NOMO-1 treated with DMSO at 0.1 percent for 48 hours (cell line): ENCODE results near the gene EHHADH.

Source experiments
- DNase-seq: peaks from one replicate; lab custom pipeline; 2025; ENCODE audit not compliant: unreplicated experiment; lab: John Stamatoyannopoulos, UW

Gene EHHADH

DNA sequence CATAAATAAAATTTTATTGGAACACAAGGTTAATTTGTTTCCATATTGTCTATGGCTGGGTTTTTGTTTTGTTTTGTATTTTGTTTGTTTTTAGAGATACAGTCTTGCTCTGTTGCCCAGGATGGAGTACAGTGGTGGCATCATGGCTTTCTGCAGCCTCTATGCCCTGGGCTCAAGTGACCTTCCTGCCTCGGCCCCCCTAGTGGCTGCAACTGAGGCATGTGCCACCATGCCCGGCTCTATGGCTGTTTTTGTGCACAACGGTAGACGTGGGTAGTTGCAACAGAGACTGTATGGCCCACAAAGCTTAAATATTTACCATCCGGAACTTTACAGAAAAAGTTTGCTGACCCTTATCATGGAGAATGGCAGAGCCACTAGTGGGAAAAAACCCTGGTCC, 54.2 kb downstream of the EHHADH start:
- no peak for DNase-seq

DNA sequence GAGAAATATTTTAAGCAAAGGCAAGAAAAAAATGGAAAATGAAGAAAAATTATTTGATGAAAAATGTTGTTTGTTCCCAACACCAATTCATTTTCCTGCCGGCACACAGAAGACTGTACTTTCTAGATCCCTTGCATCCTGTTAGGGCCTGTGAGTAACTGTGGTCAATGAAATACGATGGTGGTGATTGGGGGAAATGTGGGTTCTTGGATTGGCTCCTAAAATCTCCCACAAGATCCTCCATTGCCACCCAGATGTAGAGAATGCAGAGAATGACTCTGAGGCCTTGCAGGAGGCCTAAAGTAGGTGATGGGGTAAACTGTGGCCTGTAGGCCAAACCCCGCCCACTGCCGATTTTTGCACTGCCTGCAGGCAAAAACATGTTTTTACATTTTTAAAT, 54.6 kb downstream of the EHHADH start:
- DNase-seq, result no peak

DNA sequence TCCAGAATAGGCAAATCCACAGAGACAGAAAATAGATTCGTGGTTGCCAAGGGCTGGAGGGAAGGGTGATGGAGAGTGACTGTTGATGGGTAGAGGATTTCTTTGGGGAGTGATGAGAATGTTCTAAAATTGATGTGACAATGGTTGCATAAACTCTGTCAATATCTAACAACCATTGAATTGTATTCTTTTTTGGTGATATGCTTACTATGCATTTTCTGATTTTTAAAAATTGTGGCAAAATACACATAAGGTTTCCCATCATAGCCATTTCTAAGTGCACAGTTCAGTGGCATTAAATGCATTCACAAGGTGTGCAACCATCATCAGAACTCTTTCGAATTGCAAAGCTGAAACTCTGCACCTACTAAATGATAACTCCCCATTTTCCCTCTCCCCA, 56.8 kb downstream of the EHHADH start:
- DNase-seq, result no peak

DNA sequence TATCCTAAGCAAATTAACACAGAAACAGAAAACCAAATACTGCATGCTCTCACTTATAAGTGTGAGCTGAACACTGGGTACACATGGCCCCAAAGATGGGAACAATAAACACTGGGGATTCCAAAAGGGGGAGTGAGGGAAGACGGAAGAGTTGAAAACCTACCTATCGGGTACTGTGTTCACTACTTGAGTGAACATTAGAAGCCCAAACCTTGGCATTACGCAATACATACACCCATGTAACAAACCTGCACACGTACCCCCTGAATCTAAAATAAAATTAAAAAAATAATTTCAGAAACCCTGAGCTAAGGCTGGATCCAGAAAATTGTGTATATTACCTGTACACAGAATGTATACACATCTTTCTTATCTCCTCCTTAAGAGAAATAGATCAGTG, 58.2 kb downstream of the EHHADH start:
- no peak for DNase-seq

DNA sequence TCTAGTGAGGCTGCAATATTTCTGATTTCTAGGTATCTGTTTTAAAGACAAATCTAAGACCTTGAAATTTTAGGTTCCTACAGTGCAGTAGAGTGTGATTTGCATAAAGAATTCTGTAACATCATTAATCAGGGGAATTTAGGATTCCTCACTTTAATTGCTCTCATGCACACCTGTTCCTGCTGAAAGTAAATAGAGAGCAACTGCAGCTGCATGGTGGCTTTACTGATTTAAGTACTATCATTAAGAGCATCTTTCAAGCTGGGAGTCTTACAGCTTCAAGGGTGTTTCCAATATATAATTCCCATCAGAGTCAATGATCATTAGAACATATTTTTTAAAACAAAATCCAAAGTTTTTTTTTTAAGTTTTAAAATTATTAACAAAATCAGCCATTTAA, 65.0 kb downstream of the EHHADH start:
- no peak for DNase-seq

DNA sequence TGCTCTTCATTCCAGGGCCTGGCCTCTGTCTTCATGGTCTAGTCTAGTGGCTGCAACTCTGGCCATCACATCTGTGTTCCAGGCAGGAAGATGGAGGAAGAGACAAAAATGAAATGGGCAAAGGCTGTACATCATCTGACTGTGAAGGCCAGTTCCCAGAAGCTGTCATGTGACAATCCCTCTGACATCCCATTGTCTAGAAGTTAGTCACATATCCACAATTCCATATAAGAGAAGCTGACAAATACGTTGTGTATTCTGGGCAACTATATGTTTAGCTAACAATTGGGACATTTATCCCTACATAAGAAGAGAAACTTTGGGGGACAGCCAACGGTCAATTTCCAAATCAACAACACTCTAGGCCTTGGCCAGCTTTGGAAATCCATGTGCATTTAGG, 66.5 kb downstream of the EHHADH start:
- no peak for DNase-seq

DNA sequence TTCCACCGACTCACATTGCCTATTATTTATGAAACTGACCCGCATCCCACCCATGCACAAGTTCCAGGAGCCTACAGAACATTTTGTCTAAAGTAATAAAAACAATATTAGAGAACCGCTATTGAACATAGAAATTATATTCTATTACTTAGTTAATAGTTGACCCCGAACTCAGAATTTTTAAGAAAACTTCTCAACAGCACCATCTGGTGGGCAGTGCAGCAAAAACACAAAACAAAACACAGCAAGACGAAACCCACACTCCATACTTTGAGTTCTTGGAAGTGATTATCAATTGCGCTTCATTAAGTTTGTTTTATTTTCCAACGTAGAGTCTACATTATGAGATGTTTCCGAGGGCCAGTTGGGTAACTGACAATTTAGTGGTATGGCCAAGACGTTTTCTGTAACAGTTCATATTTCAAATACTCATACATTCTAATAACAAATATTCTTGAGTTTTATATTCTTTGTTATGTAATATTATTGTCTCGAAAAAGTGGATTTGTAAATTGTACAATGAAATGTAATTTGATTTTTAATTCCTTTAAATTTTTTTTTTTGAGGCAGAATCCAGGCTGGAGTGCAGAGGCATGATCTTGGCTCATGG, 77.0 kb downstream of the EHHADH start:
- peak; percentile 48 for DNase-seq

DNA sequence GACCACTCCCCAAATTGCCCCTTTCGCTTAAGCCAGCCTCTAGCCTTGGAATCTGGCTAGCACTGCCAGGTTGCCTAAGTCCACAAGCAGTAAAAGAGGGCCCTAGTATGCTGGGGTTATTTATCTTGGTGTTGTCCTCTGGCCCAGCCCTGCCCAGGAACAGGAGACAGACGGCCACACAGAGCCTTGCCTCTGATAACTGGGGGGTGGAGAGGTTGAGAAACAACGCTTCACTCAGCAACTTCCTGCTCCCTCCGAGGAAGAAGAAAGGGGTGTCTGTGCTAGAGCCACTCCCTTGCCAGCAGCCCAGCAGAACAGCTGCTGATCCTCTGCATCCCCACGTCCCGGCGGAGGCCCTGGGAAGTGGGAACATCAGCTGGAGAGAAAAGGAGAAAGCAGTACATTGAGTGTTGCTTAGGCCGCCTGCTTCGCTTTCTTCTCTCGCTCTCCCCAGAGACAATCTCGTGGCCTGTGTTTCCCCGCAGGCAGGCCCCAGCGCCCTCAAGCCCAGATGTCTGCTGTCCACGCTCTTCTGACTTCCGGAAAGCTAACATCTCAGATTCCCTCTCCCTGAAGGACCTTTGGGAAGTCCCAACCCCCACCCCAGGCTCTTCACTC, 78.4 kb downstream of the EHHADH start:
- peak; percentile 94 for DNase-seq

DNA sequence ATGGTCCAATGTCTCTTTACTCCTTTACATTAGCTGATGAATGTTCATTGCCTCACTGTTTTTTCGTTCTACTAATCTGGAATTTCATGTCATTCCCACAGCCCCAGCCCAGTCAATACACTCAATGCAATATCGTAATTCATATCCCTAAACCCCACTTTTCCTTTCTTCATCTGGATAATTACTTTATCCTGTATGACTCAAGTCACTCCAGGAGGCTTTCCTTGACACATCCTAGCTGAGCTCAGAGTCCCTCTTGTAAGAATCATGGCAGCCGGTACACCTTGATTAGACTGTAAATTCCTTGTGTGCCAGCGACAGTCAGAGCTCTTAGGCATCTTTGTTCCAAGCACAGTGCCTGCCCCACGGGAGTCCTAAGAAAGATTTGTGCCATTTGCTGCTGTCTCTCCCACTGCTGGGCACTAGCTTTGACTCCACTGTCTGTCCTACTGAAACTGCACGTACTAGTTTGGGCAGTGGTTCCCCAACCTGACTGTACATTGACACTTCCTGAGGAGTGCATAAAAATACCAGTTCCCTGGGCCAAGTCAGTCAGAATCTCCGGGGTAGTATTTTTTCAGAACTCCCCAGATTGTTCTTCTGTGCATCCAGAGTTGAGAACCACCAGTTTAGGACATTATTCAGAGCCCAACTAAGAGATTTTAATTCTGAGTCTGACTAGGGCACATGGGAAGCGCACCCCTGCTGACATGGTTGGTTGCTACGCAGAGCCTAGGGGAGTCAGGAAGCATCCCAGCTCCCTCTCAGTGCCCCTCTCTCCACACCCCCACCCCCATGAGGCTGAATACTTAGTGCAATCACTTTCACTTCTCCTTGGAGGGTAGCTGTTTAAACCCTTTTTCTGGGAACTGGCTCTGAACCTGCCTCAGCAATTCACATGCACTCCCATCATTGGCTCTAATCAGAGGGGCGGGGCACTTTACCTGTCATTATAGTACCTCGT, 81.5 kb downstream of the EHHADH start:
- peak; percentile 48 for DNase-seq

DNA sequence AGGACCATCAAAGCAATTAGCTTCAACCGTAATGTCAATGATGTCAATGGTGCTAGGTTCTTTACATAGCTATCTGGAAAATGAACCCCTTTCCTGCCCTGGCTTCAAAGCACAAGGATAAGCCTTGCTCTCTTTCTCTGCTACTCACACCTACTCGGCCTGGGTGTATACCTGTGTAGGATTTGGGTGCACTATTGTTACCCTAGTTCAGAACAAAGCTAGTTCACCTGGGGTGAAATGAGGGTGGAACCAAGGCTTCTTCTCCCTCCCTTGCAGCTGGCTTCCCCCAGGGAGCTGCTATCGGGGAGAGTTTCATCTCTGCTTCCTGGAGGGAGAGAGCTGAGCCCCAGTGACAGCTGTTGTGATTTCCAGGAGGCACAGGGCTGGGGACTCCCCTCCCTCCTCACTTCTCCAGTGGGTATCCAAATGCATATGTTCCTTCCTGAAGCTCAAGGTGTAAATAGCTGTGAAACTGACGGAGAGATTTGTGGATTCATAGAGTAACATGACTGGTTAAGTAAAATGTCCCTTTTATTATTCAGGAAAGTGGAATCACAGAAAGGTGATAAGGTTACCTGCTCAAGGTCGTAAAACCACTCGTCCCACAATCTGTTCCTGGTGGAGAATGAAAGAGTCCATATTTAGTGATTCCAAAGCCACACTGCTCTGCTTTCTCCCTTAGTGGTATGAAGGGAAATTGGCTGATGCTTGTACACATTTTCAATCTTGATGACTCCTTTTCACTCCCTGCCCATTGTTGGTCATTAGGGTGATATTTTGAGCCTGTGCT, 89.2 kb downstream of the EHHADH start:
- DNase-seq, result no peak

DNA sequence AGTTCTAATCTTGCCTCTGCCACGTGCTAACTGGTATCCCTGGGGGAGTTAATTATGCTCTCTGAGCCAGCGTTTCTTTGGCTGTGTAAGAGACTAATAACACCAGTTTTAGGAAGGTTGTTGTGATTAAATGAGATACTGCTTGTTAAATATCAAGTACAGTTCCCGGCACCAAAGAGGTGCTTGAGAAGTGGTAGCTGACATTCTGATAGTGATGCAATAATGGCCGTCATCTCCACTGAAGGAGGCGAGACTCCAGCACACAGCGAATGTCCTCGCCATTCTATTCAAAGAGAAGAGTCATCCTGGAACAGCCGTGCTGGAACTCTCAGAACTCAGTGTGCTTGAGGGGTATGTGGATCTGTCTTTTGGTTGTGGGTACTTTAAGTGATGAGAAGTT, 91.2 kb downstream of the EHHADH start:
- no peak for DNase-seq

DNA sequence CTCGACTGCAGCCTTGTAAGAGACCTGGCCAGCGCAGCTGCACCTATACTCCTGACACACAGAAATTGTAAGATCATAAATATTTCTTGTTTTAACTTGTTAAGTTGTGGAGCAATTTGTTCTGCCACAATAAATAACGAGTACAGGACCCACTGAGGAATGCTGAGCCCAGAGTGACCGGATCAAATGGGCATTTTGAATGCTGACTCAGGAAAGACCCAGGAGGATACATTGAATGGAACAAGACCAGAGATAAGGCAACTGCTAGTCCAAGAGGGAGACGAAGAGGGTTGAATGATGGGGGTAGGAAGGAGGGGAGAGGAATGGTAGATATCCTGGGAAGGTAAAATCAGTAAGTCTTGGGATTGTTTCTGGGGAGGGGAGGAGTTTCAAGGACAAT, 92.1 kb downstream of the EHHADH start:
- no peak for DNase-seq

DNA sequence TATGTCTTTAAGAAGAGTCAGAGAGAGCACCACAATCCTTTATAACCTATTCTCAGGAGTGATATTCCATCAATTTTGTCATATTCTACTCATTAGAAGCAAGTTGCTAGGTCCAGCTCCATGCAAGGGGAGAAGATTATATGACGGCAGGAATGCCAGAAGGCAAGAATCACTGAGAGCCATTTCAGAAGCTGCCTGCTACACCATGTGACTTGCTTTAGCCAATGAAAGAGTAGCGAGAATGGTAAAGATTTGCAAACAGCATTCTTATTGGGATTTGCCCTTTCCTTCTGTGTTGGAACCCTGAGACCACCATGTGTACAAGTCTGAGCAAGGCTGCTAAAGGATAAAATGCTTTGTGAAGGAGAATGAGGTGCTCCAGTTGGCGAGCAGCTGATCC, 96.5 kb downstream of the EHHADH start:
- DNase-seq, result no peak

DNA sequence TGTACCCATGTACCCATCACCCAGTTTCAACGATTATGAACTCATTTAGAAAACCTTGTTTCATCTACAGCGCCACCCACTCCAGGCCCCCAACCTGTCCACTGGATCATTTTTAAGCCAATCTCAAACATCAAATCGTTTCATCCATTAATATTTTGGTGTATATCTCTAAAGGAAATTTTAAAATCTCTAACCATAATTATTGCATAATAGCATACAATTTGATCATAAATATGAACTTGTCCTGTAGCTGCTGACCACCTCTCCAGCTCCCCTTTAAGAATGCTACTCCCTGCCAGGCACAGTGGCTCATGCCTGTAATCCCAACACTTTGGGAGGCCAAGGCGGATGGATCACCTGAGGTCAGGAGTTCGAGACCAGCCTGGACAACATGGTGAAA, 98.2 kb downstream of the EHHADH start:
- DNase-seq, result no peak

DNA sequence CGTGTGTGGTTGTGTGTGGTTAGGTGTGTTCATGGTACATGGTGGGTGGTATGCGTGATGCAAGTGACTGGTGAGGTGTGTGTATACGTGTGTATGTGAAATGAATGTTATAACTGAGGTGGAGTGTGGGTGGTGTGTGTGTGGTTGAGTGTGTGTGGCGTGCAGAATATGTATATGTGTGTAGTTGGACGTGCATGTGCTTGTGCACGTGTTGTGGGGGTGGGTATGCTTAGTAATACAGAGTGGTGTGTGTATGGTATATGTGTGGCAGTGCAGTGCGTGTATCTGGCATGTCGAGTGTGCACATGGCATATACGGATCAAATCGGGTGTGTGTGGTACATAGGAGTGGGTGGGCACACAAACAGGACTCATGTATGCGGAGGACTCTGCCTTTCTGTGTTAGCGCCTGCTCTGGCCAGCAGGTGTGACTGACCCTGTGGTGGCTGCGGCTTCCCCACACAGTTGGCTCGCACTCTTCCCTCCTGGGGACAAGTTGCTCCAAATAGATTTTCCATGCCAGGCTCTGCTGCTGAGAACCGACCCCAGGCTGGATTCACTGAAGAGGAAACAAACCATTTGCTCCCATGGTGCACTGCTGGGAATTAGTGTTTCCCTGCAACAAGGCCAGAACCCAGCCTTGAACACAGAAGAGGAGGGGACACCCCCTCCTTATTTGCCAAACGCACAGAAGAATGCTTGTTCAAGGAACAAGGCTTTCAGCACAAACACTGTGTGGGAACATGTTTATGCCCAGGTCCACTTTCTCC, 99.8 kb downstream of the EHHADH start:
- DNase-seq, result no peak

DNA sequence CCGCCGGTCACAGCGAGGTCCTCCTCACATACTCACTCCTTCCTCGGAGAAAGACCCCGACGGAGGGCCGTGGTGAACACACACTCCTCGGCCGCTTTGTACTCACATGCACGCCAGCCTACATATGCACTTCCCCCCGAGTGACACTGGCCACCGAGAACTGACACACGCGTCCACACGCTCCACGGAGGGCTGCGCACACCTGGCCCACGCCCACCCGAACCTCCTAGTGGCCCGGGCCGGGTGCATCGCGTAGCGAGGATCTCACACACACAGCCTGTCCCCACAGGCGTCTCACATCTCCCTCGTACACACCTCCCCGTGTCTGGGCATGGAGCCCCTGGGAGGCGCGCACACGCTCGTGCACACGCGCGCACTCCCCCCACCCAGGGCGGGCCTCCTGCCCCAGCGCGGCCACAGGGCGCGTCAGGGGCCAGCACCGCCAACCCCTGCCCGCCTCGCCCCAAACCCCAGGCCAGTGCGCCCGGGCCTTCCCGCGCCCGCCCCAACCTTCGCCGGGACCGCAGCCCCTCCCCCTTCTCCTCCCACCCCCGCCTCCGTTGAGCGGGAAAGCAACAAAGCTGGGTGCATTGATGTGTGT, 100.6 kb downstream of the EHHADH start:
- peak; percentile 26 for DNase-seq

DNA sequence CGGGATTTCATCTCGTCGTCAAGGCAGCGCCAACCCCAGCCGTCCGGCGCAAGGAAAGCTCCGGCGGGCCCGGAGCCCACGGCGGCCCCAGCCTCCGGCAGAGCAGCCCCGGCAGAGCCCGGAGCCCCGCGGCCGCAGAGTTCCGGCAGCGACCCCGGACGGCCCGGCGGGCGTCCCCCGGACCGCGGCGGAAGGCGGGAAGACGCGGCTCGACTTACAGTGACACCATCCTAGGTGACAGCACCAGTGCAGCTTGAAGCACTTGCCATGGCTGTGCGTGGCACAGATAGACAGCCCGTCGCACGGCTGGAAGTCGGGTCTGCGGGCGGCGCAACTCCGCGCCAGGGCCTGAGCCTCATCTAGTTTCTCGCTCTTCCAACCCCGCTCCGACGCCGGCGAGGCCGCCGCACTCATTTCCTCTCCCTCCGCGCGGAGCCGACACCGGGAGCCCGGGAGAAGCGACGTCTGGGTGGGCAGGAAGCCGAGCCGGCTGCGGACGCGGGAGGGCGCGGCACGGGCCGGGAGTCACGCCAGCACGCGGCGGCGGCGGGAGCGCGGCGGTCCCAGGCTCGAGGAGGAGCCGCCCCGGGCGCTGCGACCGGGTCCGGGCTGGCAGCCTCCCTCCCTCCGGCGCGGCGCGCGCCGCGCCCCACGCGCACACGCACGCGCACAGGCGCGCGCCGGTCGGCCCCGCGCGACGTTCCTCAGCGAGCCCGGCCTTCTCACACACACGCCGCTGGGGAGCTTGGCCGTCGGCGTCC, 101.3 kb downstream of the EHHADH start, which contains the start of gene C3orf70:
Gene C3orf70 (minus strand): TSS at position 651 of the 761 bp plus-strand sequence. CDS start 237 bp downstream, at position 414.
- peak; percentile 29 for DNase-seq

DNA sequence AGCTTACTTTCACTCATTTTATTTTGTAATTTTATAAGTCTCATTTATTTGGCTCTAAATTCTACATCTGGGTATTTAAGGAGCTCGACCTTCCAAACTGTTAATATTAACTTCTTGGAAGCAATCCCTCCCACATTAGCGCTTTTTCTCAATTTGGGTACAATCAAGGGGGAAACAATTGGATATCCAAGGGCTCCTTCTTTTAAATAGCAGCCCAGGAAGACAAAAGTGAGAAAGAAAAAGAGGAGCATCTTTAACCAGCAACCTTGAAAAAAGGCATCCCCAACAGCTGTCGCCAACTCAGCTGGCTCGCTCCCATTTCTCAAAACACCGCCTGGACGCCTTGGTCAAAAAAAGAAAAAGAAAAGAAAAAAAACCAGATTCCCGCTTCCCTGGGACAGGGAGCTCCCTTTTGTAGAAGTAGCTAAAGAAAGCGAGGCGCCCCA, 101.9 kb downstream of the EHHADH start:
- peak; percentile 26 for DNase-seq
